HG03066 (cell line): ENCODE results near the gene DOCK4.
"Not testable (repeated sequence)": the region's sequence is repeated elsewhere in the genome, so short reads cannot be mapped to it uniquely, and the experiment has no call there.

Source experiments
- ATAC-seq: cut with Tn5 transposase; IDR thresholded peaks from one replicate; pipeline ENCODE4 v1.9.1; 2021; ENCODE audit warnings: low read depth; ENCODE audit not compliant: unreplicated experiment

Gene DOCK4

GRCh38 chr7:112138325-112138852 is 67.8 kb downstream of the DOCK4 start:
- no peak for ATAC-seq

GRCh38 chr7:112137141-112138101 is 68.8 kb downstream of the DOCK4 start:
- ATAC-seq: no peak

GRCh38 chr7:112136271-112137008 is 69.8 kb downstream of the DOCK4 start:
- no peak for ATAC-seq

- no peak for ATAC-seq
These were observed 70.4 kb downstream of the DOCK4 start for GRCh38 chr7:112135815-112136214.

GRCh38 chr7:112134039-112134438 is 72.2 kb downstream of the DOCK4 start:
- ATAC-seq: no peak

GRCh38 chr7:112133328-112133727 is 72.9 kb downstream of the DOCK4 start:
- no peak for ATAC-seq

- ATAC-seq: no peak
These were observed 74.0 kb downstream of the DOCK4 start for GRCh38 chr7:112132051-112132694.

- ATAC-seq: no peak
These were observed 75.3 kb downstream of the DOCK4 start for GRCh38 chr7:112130729-112131410.

- no peak for ATAC-seq
These were observed 76.4 kb downstream of the DOCK4 start for GRCh38 chr7:112129655-112130323.

- ATAC-seq: not testable (repeated sequence)
These were observed 77.5 kb downstream of the DOCK4 start for GRCh38 chr7:112128461-112129425.

- not testable (repeated sequence) for ATAC-seq
These were observed 78.2 kb downstream of the DOCK4 start for GRCh38 chr7:112128041-112128440.

- ATAC-seq: no peak
These were observed 80.9 kb downstream of the DOCK4 start for GRCh38 chr7:112125250-112125649.

- ATAC-seq: no peak
These were observed 82.0 kb downstream of the DOCK4 start for GRCh38 chr7:112124061-112124766.

- no peak for ATAC-seq
These were observed 83.4 kb downstream of the DOCK4 start for GRCh38 chr7:112122798-112123197.

GRCh38 chr7:112122144-112122543 is 84.1 kb downstream of the DOCK4 start:
- no peak for ATAC-seq

GRCh38 chr7:112121318-112121717 is 84.9 kb downstream of the DOCK4 start:
- ATAC-seq: no peak

- no peak for ATAC-seq
These were observed 85.4 kb downstream of the DOCK4 start for GRCh38 chr7:112120696-112121217.
